ENCODE data around the gene PADI1.

The PADI1 gene

GRCh38 chr1:17244821-17245740 is 40.2 kb downstream of the PADI1 start:
- peak; percentile 75 for DNase-seq

GRCh38 chr1:17245816-17246325 is 40.9 kb downstream of the PADI1 start:
- DNase-seq: no peak

- DNase-seq: no peak
Observed at GRCh38 chr1:17246971-17247370, 42.0 kb downstream of the PADI1 start.

GRCh38 chr1:17248781-17249180 is 43.9 kb downstream of the PADI1 start, which contains the start of gene PADI3:
TSS of gene PADI3 (plus strand) at chr1:17249098. CDS start at chr1:17249138, 40 bp downstream.
- no peak for DNase-seq

- no peak for DNase-seq
Observed at GRCh38 chr1:17250601-17251000, 45.7 kb downstream of the PADI1 start.

- DNase-seq: no peak
Observed at GRCh38 chr1:17251246-17251645, 46.3 kb downstream of the PADI1 start.

- DNase-seq: peak; percentile 76
Observed at GRCh38 chr1:17251701-17252376, 46.9 kb downstream of the PADI1 start.

GRCh38 chr1:17255336-17255735 is 50.4 kb downstream of the PADI1 start:
- DNase-seq: no peak

GRCh38 chr1:17258116-17258757 is 53.3 kb downstream of the PADI1 start:
- DNase-seq: no peak

GRCh38 chr1:17258758-17259130 is 53.8 kb downstream of the PADI1 start:
- DNase-seq: no peak

- no peak for DNase-seq
Observed at GRCh38 chr1:17259233-17259873, 54.4 kb downstream of the PADI1 start.

GRCh38 chr1:17260264-17260663 is 55.3 kb downstream of the PADI1 start:
- no peak for DNase-seq

- no peak for DNase-seq
Observed at GRCh38 chr1:17260738-17261137, 55.8 kb downstream of the PADI1 start.

- DNase-seq: no peak
Observed at GRCh38 chr1:17263936-17264335, 59.0 kb downstream of the PADI1 start.

- DNase-seq: no peak
Observed at GRCh38 chr1:17264470-17264869, 59.5 kb downstream of the PADI1 start.

GRCh38 chr1:17265162-17265561 is 60.2 kb downstream of the PADI1 start:
- peak; percentile 89 for DNase-seq

- DNase-seq: no peak
Observed at GRCh38 chr1:17265950-17266349, 61.0 kb downstream of the PADI1 start.

- DNase-seq: no peak
Observed at GRCh38 chr1:17270891-17271765, 66.2 kb downstream of the PADI1 start.

GRCh38 chr1:17272066-17272465 is 67.1 kb downstream of the PADI1 start:
- peak; percentile 23 for DNase-seq

GRCh38 chr1:17272646-17273045 is 67.7 kb downstream of the PADI1 start:
- DNase-seq: peak; percentile 26

GRCh38 chr1:17273096-17273495 is 68.2 kb downstream of the PADI1 start:
- DNase-seq: no peak

Measured in islet precursor cell (in vitro differentiated cells).